T-helper 2 cell treated with Interferon-gamma antibody and Interleukin-4, amounts not matched to agents 100 ng/mL and 5 ng/mL, for 36 hours (primary cell): Measurements from ENCODE around the gene NMNAT2. TPM values are rescaled to one million over a fixed set of nuclear protein-coding genes. Genes with fewer than 3 reads are reported as not detected.
"Not testable (repeated sequence)": the region's sequence is repeated elsewhere in the genome, so short reads cannot be mapped to it uniquely, and the experiment has no call there.

Source experiments
- intact Hi-C: fragments of 100-400 bp; cut with micrococcal nuclease; formaldehyde crosslinking; loops from one replicate; pipeline ENCODE4 v1.15.1; 2023
- total RNA-seq: library from RNA; stranded (reverse); gene quantifications from 2 replicates; pipeline ENCODE4 v1.2.3, GENCODE V29; 2022

The NMNAT2 gene
- total RNA-seq, 1 donor from 2014 or later: 0.05 TPM

DNA sequence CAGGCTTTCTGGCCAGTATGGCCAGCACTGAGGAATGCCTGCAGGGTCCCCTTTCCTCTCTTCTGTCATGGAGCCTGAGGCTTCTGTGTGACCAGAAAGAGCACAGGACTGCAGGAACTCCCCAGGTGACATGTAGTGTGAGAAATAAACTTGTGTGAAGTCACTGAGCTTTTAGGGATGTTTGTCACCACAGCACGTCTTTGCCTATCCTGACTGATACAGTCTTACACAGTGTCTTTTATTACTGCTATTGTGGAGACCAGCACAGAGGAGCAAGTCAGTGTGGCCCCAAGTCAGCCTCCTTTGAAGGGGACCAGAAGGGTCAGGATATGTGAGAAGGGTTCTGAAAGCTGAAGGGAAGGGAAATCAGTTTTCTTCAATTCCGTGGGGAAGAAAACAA lies 129.6 kb downstream of the NMNAT2 start:
- intact Hi-C loops: no loop called here

DNA sequence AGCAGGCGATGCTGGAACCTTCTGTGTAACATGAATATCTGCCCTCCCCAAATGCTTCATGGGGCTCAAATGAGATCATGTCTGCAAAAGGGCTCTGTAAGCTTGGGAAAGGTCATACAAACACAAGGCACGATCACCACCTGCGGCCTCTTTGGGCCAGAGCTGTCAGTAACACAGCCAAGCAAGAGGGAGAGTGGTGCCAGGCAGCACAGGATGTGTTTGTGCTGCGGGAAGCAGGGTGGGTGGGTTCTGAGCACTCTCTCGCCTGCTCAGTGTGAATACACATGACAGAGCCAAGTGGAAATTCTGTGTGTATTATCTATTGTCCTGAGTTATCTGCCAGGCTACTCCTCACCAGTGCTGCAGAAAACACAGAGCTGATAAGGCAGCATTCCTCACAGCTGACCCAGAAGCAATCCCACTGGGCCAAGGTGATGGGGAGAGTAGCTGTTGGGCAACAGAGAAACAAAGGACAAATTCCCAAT lies 130.9 kb downstream of the NMNAT2 start:
- intact Hi-C loops: no loop called here

DNA sequence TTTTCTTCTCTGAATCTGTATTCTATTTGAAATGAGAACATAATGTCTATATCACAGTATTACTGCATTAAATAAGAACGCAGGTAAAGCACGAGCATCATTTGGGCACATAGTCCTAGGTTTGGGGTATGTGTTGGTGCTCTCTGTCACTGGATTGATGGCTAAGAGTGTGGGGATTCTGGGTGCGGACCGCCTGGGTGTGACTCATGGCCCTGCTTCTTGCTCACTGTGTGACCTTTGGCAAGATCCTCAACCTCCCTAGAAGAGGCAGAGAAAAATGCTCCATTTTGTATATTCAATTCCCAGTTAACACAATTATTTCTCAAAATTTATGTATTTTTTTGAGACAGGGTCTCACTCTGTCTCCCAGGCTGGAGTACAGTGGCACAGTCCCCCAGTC lies 132.4 kb downstream of the NMNAT2 start:
- intact Hi-C loops: no loop called here

DNA sequence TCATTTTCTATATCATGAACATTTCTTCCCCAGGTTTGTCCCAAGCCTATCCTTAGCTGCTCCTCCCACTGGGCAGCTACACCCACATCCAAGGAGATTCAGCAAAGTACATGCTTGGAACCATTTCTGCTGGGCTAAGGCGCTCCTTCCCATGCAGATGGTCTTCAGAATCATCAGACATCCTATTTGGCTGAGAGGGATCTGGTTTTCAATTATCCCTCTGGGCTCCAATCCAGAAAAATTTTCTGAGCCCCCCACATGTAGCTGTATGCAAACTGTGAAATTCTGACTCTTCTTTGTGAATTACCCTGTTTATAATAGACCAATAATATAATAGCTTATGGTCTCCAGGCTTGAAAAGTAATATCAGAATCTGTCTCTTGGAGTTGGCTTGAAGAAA lies 132.9 kb downstream of the NMNAT2 start:
- intact Hi-C loops: no loop called here

DNA sequence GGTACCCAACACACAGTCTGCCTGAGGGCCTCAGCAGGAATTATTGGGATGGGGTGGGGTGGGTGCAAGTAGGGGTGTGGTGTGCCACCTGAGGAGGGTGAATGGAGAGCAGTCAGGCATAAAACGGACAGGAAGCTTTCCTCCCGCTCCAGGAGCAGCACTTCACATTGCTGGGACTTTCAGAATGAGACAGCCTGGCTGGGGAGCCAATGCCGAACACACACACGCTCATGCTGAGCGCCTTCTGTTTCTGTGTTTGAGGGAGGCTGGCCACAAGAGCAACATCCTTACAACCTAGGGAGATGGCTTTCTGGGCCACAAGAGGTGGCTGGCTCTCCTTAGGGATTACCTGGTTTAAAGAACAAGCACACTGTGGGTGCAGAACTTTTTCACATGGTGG lies 134.1 kb downstream of the NMNAT2 start:
- intact Hi-C loops: loop anchor here (5.0 kb wide), 1 partner anchor 258 kb away; no protein-coding TSS in a partner anchor

DNA sequence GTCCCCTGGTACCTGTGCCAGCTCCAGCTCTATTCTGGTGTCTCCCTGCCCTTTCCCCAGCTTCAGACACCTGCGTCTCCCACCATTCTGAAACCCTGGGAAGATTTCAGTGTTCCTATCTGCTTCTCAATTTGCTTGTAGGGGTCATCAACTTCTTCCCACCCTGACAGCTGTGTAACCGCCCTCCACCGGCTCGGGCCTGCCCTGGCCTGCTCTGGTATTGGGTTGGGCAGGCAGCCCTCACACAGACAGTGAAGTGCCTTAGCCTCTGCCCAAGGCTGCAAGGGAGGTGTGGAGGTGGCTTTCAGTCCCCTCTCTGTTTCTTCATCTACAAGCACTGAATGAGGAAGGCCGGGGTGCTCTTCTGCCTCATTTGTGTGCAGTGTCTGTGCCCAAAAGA lies 134.9 kb downstream of the NMNAT2 start:
- intact Hi-C loops: loop anchor here (5.0 kb wide), 1 partner anchor 259 kb away; no protein-coding TSS in a partner anchor

DNA sequence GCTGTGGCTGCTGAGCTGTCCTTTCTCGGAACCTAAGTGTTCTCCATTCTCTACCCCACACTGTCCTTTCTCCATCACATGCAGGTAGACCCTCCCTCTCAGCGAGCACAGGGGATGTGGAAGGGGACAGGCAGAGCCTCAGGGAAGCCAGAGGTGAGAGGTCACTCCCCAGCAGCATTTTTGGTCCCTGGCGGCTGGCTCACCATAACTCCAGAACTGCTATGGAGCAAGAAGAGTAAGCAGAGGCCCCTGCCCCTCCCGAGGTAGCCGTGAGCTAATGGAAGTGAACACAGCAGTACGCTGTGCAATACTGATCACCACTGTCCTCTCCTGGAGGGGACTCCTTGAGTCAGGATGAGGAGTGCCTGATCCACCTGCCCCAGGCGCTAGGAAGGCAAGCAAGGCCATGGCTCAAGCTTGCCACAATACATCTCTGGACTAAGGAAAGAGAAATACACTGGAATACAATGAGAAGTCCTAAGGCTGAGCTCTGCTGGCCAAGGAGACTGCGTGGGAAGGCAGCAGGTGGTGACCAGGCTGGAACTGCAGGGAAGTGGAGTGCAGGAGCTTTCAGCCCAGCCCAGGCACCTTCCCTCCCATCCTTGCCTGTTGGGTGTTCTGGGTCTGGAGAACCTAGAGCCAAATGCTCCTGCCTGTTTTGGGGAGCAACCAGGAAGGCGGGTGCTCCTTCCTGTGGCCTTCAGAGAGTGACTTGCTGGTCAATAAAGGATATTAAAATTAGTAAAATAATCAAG lies 135.9 kb downstream of the NMNAT2 start:
- intact Hi-C loops: loop anchor here (5.0 kb wide), 1 partner anchor 260 kb away; no protein-coding TSS in a partner anchor

DNA sequence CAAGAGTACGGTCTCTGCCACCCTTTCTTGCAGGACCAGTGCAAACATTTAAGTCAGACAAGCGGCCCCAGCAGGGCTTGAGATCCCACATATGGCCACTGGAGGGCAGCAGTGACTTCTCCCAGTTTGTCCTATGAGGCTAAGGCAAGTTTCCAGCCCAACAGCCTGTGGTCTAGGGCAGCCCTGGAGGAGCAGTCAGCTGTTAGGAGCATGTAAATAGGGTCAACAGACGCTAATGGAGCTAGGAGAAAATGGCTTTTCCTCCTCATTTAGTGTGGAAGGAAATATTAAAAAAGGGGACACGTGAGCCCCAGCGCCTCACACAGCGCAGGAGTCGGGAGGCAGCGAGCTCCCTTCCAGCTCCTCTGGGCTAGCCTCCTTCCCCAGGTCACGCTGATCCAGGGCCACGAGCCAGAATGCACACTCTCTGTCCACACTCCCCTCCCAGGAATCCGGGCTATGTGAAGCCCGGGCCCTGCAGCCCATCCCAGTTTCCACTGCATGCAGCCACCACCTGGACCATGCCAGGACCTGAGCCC lies 136.6 kb downstream of the NMNAT2 start:
- intact Hi-C loops: loop anchor here (1.0 to 5.0 kb wide), 4 partner anchors 261 to 635 kb away; no protein-coding TSS in a partner anchor

DNA sequence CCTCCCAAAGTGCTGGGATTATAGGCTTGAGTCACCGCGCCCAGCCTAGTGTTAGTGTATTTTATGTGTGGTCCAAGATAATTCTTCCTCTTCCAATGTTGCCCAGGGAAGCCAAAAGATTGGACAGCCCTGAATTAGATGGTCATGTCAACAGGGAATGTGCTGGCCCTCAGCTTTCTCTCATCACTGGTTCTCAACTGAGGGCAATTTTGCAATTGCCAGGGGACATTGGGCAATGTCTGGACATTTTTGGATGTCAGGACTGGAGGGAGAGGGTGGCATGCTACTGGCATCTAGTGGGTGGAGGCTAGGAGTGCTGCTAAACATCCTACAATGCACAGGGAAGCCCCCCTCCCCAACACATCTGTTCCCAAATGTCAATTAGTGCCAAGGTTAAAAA lies 137.1 kb downstream of the NMNAT2 start:
- intact Hi-C loops: loop anchor here (1.0 to 5.0 kb wide), 4 partner anchors 261 to 635 kb away; no protein-coding TSS in a partner anchor

DNA sequence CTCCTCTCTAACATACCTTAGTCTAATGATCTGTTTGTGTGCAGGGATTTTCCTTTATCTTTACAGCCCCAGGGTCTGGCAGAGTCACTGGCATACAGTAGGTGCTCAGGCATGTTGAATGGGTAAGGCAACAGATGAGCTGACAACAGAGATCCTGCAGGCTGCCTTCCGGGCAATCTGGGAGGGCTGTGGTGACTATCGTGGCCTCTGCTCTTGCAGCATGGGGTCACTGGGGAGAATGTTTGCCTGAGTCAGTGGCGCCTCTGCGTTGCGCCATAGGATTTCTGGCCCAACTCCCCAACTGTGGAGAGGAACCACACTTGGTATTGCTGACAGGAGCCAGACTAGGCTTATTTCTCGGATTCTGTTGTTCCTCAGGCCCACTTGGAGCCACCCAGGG lies 138.3 kb downstream of the NMNAT2 start:
- intact Hi-C loops: loop anchor here (5.0 kb wide), 1 partner anchor 262 kb away; no protein-coding TSS in a partner anchor

DNA sequence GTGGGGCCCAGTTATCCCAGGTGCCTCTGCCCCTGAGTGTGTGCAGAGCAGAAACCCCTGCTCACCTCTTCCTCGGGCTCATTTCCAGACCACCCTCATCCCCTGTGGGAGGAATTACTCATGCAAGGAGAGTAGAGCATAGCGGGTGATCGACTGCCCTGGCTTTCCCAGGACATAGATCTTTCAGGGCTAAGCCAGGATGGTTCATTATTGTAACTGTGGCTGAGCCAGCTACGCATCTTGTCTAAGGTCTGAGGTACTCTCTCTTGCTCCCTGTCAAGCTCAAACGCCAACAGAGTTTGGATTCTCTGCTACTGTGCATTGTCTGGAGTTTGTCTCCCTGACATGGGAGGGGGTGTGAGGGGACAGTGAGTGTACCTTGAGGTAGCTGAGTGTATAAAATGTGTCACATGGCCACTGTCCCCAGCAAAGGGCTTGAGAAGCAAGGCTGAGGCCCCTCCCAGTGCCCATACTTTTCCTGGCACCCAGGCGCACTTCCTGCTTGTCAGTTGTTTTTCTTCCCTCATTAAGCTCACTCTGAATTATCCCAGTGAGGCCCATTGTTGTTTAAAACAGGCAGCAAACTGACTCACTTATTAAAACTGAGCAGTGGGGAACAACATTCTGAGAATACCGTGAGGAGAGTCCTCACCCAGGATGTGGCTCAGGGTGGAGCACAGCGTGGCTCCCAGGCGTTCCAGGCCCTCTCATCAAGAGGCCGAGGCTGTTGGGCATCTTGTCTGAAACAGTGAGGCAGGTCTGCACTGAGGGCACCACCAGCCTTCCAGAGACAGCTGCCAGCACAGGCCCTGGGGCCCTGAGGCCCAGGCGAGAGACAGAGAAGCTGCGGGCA lies 139.2 kb downstream of the NMNAT2 start:
- intact Hi-C loops: no loop called here

DNA sequence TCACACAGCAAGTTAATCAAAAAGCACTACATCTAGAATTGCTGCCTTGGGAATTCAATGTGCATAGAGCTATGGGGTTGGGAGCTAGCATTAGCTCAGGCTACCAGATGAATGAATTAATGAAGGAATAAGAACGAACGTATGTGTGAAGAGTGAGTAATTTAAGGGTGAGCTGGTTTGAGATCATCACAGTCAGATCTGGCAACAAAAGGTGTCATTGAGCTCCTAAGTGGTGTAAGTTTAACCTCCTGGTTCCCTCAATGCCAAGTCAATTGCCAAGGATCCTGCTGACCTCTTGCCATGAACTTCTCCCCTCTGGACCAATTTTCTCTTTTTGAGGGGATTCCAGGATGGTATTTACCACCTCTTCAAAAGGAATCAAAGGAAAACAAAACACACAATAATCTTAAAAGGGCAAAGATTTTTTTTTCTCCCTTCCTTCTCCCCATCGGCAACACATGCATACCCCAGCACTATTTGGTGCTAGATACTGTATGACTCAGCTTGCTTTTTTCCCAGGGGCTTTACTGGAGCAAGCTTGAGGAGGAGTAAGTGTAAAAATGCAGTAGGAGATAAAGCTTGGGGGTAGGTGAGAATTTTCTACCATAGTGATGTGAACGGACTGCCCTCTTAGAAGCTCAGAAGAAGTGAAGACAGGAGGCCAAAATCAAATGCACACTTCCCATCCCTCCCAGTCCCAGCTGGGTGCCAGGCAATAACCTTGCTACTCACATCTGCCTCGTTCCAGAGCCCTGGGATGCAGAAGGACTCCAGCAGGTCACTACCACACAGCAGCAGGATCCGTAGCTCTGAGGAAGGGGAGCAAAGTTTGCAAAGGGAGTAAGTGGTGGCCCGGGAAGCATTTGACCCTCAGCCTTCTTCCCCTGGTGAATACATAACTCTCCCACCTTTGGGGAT lies 140.1 kb downstream of the NMNAT2 start:
- intact Hi-C loops: no loop called here

DNA sequence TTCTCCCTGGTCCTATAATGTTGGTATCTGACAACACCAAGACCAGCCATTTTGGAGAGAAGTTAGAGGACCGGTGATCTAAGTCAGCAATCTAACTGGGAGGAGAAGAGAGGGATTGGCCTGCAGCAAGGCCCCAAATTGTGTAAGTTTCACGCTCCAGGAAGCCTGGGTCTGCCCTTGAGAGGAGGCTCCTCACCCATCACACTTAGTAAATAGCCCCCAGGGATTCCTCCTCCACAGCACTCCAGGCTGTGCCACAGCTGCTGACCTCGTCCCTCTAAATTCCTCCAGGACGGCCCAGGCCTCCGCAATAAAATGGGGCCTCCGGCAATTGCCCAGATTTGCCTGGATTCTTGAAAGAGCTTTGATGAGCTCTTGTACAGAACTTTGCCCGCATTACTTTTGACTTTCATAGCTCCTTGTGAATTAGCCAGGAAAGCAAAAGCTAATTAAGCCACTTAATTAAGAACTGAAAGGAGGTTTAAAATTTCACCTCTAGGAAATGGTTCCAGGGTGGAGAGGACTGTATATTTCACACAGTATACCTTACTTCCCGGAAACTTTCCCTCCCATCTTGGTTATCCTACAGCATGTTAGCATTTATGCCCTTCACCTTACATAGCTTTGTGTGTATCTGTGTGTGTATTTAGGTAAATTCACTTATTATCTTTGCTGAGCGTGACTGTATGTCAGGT lies 141.6 kb downstream of the NMNAT2 start:
- intact Hi-C loops: no loop called here

DNA sequence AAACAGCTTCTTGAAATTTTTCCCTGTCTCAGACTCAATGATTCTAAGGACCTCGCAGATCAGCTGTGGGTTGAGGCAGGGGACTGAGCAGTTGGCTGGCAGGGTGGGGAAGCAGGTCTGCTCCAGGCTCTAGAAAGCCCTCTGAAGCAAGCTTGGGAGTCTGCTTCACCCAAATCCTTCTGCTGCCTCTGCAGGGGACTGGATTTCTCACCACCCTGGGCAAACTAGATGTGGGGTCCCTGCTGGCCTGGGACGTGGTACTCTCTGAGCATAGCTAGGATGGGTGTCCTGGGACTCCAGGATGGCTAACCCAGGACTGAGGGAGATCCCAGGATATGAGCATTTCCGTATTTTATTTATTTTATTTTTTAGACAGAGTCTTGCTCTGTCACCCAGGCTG lies 142.9 kb downstream of the NMNAT2 start:
- intact Hi-C loops: no loop called here

DNA sequence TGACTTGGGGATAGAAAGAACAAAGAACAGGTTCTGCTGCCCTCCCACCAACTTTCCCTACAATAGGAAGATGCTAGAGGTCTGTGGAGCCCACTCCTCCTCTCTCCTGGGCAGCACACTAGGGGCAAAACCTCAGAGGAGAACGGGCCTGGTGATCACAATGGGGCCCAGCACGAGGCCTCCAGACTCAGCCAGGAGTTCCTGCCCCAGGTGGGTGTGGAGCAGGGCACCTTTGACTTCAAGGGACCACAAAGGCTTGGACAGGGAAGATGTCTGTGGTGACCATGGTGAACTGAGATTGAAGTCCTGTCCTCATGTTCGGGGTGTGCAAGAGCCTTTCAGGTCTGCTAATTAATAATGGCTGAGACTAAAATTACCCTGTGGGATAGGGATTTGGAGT lies 143.3 kb downstream of the NMNAT2 start:
- intact Hi-C loops: no loop called here

DNA sequence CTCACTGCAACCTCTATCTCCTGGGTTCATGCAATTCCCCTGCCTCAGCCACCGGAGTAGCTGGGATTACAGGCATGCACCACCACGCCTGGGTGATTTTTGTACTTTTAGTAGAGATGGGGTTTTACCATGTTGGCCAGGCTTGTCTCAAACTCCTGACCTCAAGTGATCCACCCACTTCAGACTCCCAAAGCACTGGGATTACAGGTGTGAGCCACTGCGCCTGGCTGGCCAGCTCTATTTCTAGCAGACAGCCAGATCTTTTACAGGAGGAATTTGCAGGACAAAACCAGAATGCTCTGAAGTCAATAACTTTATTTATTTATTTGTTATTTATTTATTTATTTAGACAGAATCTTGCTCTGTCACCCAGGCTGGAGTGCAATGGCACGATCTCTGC lies 144.2 kb downstream of the NMNAT2 start:
- intact Hi-C loops: not testable (repeated sequence)

DNA sequence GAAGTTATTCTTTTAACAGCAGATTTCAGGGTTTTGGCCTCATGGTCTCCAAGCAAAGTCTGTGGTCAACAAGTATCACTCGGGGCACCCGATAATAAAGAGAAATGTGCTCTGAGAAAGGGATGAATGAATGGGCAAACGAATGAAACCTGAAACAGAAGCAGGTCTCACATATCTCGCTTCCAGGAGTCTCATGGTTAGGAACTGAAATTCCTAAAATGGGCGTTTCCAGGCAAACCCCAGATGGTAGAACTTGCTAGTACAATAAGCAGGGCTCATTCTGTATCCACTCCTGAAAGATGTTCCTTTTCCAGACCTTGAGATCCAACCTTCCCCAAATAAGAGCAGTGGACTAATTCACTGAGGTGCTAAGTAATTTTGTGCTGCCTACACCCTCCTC lies 144.9 kb downstream of the NMNAT2 start:
- intact Hi-C loops: no loop called here

DNA sequence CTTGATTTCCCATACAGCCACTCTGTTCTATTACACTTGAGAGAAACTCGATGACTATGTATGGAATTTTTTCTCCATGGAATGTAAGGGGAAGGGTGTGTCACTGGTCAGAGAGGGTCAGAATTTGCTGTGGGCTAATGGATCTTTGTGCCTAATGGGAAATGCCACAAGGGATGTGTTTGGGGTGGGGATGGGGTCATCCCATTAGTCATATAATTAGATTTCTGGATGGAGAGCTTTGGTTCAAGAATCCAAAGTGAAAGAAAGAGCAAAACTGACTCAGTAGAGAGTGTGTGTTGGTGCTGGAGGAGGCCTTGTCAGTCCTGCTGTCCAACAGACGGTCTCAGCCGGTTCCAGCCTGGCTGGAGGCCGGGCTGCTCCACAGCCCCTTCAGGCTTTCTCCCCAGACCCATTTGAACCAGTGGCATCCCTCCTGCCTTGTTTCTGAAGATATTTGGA lies 145.8 kb downstream of the NMNAT2 start:
- intact Hi-C loops: no loop called here

DNA sequence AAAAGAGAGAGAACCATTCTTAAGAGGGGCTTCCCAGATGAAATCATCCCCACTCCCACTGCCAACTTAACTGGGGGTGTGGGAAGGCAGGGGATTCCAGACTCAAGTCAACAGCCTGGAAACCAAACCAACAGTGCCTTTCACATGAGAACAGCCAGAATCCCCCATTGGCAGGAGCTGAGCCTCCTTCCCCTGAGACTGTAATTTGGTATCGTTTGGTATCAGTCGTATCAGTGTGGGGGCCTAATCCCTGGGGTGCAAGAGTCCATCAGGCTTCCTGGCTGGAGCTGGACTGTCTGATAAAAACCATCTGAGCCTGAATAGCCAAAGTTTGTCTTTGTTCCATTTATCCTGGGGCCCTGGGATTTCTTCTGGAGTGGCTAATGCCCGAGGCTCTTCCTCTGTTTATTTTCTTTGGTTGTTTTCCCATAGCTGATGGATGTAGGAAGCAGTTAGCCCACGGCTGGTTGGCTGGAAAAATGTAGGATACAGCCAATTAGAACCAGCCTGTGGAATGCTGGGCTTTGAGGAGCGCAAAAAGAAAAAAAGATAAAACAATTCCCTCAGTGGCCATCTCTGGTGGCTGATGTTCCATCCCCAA lies 147.5 kb downstream of the NMNAT2 start:
- intact Hi-C loops: no loop called here
